Right atrium auricular region (tissue), 2 donors: Measurements from ENCODE around the gene SLC1A3. TPM values are rescaled to one million over a fixed set of nuclear protein-coding genes. Genes with fewer than 3 reads are reported as not detected.

Experiments used
- DNase-seq: peaks from one replicate; pipeline ENCODE4 v3.0.0-alpha.2; 2019; ENCODE audit warnings: low spot score
- H3K27ac ChIP-seq, 2 donors: fragments of 200-600 bp; sonication (generic); 1 replicate in 1 of 2; 2 replicates in 1 of 2; pipeline ENCODE4 v1.5.1; 2016 to 2019
- H3K27me3 ChIP-seq, 2 donors: fragments of 200-600 bp; sonication (generic); one replicate each; pipeline versions ENCODE4 v1.5.1 to v1.6.0; 2017 to 2019
- H3K36me3 ChIP-seq: fragments of 200-600 bp; sonication (generic); one replicate; pipeline ENCODE4 v1.5.1; 2016
- H3K4me1 ChIP-seq, 2 donors: fragments of 200-600 bp; sonication (generic); one replicate each; pipeline versions ENCODE4 v1.5.1 to v1.6.0; 2017 to 2019
- H3K4me3 ChIP-seq, 2 donors: fragments of 200-600 bp; sonication (generic); 1 replicate in 1 of 2; 2 replicates in 1 of 2; pipeline ENCODE4 v1.5.1; 2017 to 2019; ENCODE audit warnings: mild to moderate bottlenecking in 1 of 2, moderate library complexity in 1 of 2
- H3K9me3 ChIP-seq, 2 donors: fragments of 200-600 bp; sonication (generic); one replicate each; pipeline ENCODE4 v1.5.1; 2019
- total RNA-seq, 2 donors: library from RNA; depleted of rRNA; stranded (reverse); fragments of >200 nt; gene quantifications; one replicate each; pipeline ENCODE4 v1.1.0, GENCODE V29; 2016
- TF ChIP-seq, protein P1 (sequence below), 2 donors: fragments of 200-600 bp; sonication (generic); IDR thresholded peaks; one replicate each; pipeline ENCODE4 v1.5.1; 2019; ENCODE audit warnings: antibody characterized with exemption in 2 of 2

SLC1A3 gene
- total RNA-seq, 2 donors from 2014 or later: 31.8 to 50.9 TPM

DNA sequence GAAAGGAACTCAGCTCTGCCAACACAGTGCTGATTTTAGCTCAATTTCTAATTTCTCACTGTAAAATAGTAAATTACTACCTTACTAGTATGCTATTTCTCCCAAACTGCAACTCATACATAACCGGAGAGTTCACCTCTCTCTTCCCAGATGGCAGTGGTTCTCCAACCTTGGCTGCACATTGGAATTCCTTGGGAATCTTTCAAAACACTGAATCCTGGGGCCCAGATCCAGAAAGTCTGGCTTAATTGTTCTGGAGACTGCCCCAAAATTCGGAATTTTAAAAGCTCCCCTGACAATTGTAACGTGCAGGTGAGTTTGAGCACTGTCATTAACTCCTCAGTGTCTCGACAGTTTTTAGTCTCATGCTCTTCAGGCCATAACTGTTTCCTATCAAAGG lies 100.3 kb downstream of the SLC1A3 start:
- Histone ChIP-seq H3K27me3 (no peaks in the 10 kb centered on the region), H3K36me3 (no peaks in the 10 kb centered on the region), H3K27ac (no peak overlapping the region), H3K4me3 (no peak overlapping the region), H3K4me1 (peaks cover 0 to 7% of the 10 kb centered on the region in 2 donors), H3K9me3 (peaks cover 0 to 12% of the 10 kb centered on the region in 2 donors)
- TF ChIP-seq, protein P1, sequence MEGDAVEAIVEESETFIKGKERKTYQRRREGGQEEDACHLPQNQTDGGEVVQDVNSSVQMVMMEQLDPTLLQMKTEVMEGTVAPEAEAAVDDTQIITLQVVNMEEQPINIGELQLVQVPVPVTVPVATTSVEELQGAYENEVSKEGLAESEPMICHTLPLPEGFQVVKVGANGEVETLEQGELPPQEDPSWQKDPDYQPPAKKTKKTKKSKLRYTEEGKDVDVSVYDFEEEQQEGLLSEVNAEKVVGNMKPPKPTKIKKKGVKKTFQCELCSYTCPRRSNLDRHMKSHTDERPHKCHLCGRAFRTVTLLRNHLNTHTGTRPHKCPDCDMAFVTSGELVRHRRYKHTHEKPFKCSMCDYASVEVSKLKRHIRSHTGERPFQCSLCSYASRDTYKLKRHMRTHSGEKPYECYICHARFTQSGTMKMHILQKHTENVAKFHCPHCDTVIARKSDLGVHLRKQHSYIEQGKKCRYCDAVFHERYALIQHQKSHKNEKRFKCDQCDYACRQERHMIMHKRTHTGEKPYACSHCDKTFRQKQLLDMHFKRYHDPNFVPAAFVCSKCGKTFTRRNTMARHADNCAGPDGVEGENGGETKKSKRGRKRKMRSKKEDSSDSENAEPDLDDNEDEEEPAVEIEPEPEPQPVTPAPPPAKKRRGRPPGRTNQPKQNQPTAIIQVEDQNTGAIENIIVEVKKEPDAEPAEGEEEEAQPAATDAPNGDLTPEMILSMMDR (IDR thresholded peaks at IDR 0.05): no peak
- no peak for DNase-seq

DNA sequence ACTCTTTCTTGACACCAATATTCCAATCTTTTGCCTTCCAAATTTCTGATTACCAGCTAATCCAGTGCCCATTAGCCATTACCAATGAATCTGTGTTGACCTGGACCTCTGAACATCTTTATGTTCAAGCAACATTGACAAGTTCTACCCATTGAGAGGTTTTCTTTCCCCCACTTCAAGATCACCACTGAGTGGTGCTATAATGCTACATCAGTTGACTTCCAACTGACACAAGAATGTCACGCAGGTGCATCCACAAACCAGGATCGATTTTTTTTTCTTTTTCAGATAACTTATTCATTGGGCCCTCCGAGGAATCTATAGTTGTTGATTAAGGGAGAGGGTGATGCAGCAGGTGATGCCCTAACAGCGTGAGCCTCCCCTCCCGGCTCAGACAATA lies 102.6 kb downstream of the SLC1A3 start:
- TF ChIP-seq, protein P1 (IDR thresholded peaks at IDR 0.05): no peak
- Histone ChIP-seq H3K27ac (no peak overlapping the region), H3K4me1 (no peaks in the 10 kb centered on the region), H3K4me3 (no peak overlapping the region), H3K9me3 (peaks cover 0 to 12% of the 10 kb centered on the region in 2 donors), H3K27me3 (no peaks in the 10 kb centered on the region), H3K36me3 (no peaks in the 10 kb centered on the region)
- DNase-seq: no peak

DNA sequence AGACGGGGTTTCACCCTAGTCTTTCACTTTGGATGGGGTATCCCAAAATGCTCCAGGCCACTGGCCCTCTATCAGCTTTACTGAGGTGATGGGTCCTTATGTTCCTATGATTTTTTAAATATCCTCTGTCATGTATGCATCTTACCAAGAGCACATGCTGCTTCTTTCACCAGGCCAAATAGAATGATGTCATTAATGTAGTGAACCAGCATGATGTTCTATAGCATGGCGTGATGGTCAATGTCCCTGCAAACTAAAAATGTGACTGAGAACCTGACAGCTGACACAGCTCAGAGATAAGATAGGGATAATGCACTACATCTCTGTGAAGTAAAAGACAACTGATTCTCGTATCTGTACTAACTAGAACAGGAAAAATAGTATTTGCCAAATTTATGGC lies 103.6 kb downstream of the SLC1A3 start:
- Histone ChIP-seq H3K36me3 (no peaks in the 10 kb centered on the region), H3K27me3 (no peaks in the 10 kb centered on the region), H3K9me3 (peaks cover 0 to 12% of the 10 kb centered on the region in 2 donors), H3K4me3 (no peak overlapping the region), H3K4me1 (no peaks in the 10 kb centered on the region), H3K27ac (no peak overlapping the region)
- DNase-seq: no peak
- TF ChIP-seq, protein P1 (IDR thresholded peaks at IDR 0.05): no peak

DNA sequence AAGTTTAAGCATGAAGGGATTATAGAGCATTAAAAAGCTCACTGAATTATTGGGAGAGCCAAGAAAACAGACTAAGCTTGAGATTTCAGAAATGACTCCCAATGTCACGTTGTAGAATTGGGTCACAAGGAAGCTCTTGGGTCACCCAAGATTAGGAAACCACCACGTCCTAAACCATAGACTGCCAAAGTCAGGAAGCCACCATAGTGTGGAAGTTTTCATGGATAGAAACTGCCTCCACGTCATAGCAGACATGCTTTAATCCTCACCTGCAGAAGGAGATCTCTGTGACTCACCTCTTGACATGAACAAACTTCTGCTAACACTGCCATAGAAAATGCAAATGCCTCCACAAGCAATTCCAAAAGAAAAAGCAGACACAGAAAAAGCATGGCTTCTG lies 106.3 kb downstream of the SLC1A3 start:
- DNase-seq: no peak
- Histone ChIP-seq H3K36me3 (no peaks in the 10 kb centered on the region), H3K4me1 (no peaks in the 10 kb centered on the region), H3K27me3 (no peaks in the 10 kb centered on the region), H3K4me3 (no peak overlapping the region), H3K9me3 (peaks cover 0 to 6% of the 10 kb centered on the region in 2 donors), H3K27ac (no peak overlapping the region)
- TF ChIP-seq, protein P1 (IDR thresholded peaks at IDR 0.05): no peak

DNA sequence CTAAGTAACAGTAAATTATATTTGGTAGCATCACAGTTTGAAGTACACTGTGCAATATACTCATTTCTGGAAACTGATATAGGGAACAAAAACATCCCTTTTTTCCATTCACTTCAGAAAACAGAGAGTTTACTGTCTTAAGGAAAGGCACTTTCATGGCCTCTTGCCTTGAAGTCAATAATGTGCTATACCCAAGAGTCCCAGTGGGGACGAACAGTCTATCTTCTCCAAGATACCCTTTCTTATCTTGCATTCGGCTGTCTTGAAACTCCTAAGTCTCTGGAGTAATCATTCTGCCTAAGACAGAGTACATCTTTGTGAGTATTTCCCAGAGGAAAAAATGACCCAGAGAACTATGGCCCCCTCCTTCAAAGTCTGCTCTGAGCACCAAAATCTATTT lies 107.1 kb downstream of the SLC1A3 start:
- no peaks in the 10 kb centered on the region for H3K9me3 ChIP-seq
- TF ChIP-seq, protein P1 (IDR thresholded peaks at IDR 0.05): no peak
- no peaks in the 10 kb centered on the region for H3K36me3 ChIP-seq
- H3K4me1 ChIP-seq: no peaks in the 10 kb centered on the region
- H3K27me3 ChIP-seq: no peaks in the 10 kb centered on the region
- DNase-seq: no peak
- H3K27ac ChIP-seq: no peak overlapping the region
- H3K4me3 ChIP-seq: no peak overlapping the region

DNA sequence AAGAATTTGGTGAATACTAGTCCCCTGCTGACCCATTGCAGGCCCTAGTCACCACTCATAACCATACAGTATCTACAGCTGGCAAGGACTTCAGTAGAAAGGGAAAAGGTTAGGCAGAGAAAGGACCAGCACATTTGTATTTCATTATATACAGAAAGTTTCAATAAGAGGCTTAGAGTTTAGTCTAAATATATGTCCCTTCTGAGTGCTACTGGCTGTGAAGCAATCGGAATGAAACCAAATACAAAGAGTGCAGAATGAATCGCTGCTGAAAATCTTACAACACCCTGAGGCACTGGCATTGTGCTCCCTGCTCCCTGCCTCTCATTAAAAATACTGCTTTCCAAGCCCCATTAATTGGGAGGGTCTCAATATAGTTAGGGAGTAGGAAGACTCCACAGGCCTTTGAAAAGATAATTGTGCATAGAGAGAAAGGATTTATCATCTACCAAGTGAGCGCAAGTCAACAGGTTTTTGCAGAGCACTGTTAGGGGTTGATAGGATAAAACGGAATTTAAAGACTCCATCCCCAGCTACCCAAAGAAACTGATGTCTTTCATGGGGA lies 110.8 kb downstream of the SLC1A3 start:
- Histone ChIP-seq H3K27me3 (no peaks in the 10 kb centered on the region), H3K4me1 (no peaks in the 10 kb centered on the region), H3K36me3 (no peaks in the 10 kb centered on the region), H3K4me3 (no peak overlapping the region), H3K27ac (no peak overlapping the region), H3K9me3 (no peaks in the 10 kb centered on the region)
- TF ChIP-seq, protein P1 (IDR thresholded peaks at IDR 0.05): no peak
- DNase-seq: no peak
